ENCODE measurements around the gene FSD1L.

The FSD1L gene

DNA sequence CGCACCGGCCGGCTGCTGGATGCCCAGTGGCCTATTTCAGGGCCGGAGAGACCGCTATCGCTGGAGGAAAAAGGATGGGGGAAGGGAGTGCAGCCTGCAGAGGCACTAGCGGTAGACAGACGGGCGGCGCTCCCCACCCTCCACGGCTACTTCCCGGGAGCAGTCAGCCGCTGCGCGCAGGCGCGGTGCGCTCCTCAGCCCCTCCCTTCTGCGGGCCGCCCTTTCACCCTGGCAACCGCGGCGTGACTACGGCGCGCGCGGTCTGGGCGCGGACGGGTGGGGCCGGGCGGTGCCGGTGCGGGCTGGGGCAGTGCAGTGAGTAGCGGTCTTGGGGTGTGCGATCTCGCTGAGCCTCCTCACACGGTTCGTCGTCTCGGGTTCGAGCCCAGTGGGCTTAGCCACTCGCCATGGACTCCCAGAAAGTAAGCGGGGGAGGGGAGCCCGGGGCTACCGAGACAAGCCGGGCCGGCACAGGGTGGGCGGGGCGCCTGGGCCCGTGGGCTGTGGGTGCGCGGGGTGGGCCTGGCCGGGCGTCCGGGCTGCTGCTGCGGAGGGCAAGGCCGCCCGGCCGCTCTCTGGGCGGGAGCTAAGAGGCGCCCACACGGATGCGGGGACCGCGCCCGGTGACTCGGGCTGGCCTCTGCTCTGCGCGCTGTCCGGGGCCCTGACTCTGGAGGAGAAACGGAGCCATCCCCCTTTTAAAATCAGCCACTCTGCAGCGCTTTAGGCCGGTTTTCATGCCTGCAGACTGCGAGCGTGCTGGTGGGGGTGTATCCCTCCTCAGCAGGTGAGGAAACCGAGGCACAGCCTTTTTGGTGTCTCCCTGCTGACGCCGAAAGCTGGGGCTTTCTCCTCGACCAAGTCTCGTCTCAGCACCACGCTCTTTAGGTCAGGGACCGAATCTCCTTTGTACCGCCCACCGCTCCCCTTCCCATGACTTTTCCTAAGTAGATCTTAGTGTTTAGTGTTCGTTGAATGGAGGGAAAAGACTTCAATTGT, at the start of gene FSD1L:
Gene FSD1L (plus strand): TSS at position 221 of the 999 bp plus-strand sequence. CDS start 187 bp downstream, at position 408.
- FAIRE-seq, result no peak
- peak; percentile 46 for DNase-seq (ENCODE audit: insufficient read length, low spot score)
- TF ChIP-seq, protein P1, sequence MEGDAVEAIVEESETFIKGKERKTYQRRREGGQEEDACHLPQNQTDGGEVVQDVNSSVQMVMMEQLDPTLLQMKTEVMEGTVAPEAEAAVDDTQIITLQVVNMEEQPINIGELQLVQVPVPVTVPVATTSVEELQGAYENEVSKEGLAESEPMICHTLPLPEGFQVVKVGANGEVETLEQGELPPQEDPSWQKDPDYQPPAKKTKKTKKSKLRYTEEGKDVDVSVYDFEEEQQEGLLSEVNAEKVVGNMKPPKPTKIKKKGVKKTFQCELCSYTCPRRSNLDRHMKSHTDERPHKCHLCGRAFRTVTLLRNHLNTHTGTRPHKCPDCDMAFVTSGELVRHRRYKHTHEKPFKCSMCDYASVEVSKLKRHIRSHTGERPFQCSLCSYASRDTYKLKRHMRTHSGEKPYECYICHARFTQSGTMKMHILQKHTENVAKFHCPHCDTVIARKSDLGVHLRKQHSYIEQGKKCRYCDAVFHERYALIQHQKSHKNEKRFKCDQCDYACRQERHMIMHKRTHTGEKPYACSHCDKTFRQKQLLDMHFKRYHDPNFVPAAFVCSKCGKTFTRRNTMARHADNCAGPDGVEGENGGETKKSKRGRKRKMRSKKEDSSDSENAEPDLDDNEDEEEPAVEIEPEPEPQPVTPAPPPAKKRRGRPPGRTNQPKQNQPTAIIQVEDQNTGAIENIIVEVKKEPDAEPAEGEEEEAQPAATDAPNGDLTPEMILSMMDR (IDR thresholded peaks at IDR 0.05; ENCODE audit: insufficient read depth, missing control alignments), result peak; percentile 31

GRCh38 chr9:105399117-105399516, 48.7 kb upstream of the FSD1L start:
- no peak for FAIRE-seq

GRCh38 chr9:105401651-105402050, 46.2 kb upstream of the FSD1L start:
- DNase-seq (ENCODE audit: insufficient read length, low spot score), result peak; percentile 43
- TF ChIP-seq, protein P1 (IDR thresholded peaks at IDR 0.05; ENCODE audit: insufficient read depth, missing control alignments), result peak; percentile 39
- FAIRE-seq, result peak; percentile 98

More at GRCh38 chr9:105399117-105399516, 48.7 kb upstream of the FSD1L start:
- no peak for DNase-seq (ENCODE audit: insufficient read length, low spot score)
- TF ChIP-seq, protein P1 (IDR thresholded peaks at IDR 0.05; ENCODE audit: insufficient read depth, missing control alignments), result no peak

- TF ChIP-seq, protein P1 (IDR thresholded peaks at IDR 0.05; ENCODE audit: insufficient read depth, missing control alignments), result no peak
- FAIRE-seq (no peak), DNase-seq (ENCODE audit: insufficient read length, low spot score) (no peak)
These were observed 44.1 kb upstream of the FSD1L start for GRCh38 chr9:105403552-105404248.

DNA sequence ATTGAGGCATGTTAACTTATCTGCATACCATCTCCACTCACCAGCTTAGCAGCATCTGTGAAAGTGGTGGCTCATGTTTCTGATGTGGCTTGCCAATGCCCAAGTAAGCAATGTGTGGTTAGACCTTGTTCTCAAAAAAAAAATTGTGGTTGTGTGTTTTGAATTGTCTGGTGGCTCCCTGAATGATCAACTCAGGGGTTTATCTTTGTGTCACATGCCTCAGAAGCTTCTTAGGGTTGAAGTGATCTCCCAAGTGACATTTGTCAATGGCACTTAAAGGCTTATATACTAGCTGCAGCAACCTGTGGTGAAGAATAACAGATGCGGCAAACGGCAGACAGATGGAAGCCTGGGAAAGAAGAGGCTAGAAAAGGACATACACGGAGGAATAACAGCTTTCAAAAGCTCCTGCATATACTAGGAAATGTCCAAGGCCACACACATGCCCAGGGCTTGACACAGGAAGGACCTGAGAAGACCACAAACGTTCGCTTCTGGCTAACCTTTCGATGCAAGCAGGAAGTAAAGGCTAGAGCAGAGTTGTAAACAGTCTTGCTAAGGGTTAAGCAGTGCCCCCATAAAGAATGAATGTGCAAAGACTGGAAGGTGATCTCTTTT, 42.2 kb upstream of the FSD1L start:
- DNase-seq (ENCODE audit: insufficient read length, low spot score), result no peak
- TF ChIP-seq, protein P1 (IDR thresholded peaks at IDR 0.05; ENCODE audit: insufficient read depth, missing control alignments), result no peak
- peak; percentile 94 for FAIRE-seq

DNA sequence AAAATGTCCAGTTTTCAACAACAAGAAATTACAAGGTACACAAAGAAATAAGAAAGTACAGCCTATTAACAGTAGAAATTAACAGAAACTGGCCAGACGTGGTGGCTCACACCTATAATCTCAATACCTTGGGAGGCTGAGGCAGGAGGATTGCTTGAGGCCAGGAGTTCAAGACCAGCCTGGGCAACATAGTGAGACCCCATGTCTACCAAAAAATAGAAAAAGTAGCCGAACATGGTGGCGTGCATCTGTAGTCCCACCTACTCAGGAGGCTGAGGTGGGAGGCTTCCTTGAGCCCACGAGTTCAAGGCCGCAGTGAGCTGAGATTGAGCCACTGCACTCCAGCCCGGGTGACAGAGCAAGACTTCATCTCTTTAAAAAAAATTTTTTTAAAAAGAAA, 41.5 kb upstream of the FSD1L start:
- DNase-seq (ENCODE audit: insufficient read length, low spot score), result no peak
- FAIRE-seq, result no peak

More for the DNA sequence above, 41.5 kb upstream of the FSD1L start:
- TF ChIP-seq, protein P1 (IDR thresholded peaks at IDR 0.05; ENCODE audit: insufficient read depth, missing control alignments), result no peak

Data from D721Med (cell line).